ENCODE results near the gene NUAK2.
A peak's percentile ranks its signal among the peaks of the same experiment; 100 is the strongest.
"Not testable (repeated sequence)": the region's sequence is repeated elsewhere in the genome, so short reads cannot be mapped to it uniquely, and the experiment has no call there.

NUAK2 gene

GRCh38 chr1:205321162-205321958, at the start of gene NUAK2:
TSS of gene NUAK2 (minus strand) at chr1:205321745. CDS start at chr1:205321628, 117 bp downstream.
- DNase-seq: peak; percentile 96

DNA sequence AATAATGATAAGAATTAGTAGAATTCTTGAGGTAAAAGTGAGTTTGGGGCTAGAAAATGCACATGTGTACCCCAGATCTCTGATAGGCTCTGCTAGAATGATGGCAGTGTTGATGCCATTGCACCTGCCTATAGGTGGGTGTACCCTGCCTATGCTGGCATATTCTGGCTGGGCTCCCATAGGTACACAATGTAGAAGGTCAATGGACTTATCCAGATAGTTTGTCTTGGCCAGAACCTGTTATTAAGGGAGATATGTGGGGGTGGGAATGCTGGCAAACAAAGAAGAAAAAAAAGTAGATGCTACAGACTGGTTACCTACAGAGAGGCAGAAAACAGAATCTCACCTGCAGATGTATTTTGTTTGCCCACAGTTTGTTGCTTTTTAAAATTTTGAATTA, 49.2 kb upstream of the NUAK2 start:
- DNase-seq: peak; percentile 32

DNA sequence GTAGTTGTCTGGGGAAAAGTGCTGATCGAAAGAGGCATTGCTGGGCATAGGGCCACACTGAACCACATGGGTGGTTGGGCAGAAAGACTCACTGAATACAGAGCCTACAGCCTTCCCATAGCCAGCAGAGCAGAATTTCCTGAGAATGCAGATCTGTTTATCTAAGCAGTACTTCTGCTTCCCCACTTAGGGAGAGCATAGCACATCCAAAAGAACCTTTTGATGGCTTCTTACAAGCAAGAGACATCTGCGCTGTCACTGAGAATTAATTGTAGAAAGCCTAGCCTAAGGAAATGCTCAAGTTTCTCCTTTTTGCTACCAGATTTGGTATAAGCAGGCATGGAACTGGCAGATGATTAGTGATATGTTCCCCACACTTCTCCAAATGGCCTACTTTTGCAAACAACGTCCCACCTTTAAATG, 48.2 kb upstream of the NUAK2 start:
- peak; percentile 22 for DNase-seq

- no peak for DNase-seq
Measured at GRCh38 chr1:205368478-205368877, 46.9 kb upstream of the NUAK2 start.

- DNase-seq: peak; percentile 70
Measured at GRCh38 chr1:205365945-205366463, 44.5 kb upstream of the NUAK2 start.

DNA sequence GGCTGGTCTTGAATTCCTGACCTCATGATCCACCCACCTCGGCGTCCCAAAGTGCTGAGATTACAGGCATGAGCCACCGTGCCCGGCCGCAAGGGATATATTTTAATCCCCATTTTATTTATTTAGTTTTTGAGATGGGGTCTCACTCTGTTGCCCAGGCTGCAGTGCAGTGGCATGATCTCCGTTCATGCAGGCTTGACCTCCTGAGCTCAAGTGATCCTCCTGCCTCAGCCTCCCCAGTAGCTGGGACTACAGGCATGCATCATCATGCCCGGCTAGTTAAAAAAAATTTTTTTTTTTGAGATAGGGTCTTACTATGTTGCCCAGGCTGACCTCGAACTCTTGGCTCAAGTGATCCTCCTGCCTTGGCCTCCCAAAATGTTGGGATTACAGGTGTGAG, 43.5 kb upstream of the NUAK2 start:
- not testable (repeated sequence) for DNase-seq

GRCh38 chr1:205360891-205361290, 39.3 kb upstream of the NUAK2 start:
- DNase-seq: no peak

- peak; percentile 85 for DNase-seq
Measured at GRCh38 chr1:205359771-205360565, 38.4 kb upstream of the NUAK2 start.

DNA sequence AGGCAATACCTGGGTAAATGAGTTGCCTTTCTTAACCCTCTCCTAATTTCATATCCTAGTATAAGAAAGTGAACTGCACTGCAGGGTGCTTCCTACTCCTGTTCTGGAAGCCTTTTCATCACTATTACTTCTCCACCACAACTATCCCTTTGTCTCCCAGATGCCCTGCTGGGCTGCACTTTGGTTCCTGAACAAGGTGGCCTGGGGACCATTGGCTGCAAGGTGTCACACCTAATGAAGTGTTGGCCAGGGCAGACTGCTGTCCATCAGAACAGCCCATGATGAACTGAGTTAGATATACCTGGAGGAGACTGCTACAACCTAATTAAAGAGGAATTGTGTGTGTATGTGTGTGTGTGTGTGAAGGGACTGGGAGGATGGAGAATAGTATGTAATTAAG, 37.0 kb upstream of the NUAK2 start:
- DNase-seq: no peak

DNA sequence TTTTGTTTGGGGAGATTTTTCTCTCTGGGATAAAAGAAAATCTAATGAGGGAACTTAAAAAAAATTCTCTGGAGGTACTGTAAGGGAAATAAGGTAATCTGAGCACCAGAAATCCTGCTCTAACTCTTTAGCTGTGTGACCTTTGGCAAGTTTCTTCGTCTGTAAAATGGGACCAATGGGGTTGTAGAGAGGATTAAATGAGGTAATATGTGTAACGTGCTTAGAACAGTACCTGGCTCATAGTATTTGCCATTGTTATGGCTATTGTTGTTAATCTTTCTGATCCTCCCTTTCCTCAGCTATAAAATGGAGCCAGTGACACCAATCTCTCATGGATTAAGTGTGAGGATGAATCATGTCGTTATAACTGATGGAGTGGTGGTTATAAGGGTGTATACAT, 36.0 kb upstream of the NUAK2 start:
- DNase-seq: no peak

GRCh38 chr1:205356440-205357139, 35.0 kb upstream of the NUAK2 start, which contains the start of gene KLHDC8A:
TSS of gene KLHDC8A (minus strand) at chr1:205356922. CDS start at chr1:205343604, 13,318 bp downstream.
- DNase-seq: no peak

- peak; percentile 77 for DNase-seq
Measured at GRCh38 chr1:205355075-205355453, 33.5 kb upstream of the NUAK2 start.

DNA sequence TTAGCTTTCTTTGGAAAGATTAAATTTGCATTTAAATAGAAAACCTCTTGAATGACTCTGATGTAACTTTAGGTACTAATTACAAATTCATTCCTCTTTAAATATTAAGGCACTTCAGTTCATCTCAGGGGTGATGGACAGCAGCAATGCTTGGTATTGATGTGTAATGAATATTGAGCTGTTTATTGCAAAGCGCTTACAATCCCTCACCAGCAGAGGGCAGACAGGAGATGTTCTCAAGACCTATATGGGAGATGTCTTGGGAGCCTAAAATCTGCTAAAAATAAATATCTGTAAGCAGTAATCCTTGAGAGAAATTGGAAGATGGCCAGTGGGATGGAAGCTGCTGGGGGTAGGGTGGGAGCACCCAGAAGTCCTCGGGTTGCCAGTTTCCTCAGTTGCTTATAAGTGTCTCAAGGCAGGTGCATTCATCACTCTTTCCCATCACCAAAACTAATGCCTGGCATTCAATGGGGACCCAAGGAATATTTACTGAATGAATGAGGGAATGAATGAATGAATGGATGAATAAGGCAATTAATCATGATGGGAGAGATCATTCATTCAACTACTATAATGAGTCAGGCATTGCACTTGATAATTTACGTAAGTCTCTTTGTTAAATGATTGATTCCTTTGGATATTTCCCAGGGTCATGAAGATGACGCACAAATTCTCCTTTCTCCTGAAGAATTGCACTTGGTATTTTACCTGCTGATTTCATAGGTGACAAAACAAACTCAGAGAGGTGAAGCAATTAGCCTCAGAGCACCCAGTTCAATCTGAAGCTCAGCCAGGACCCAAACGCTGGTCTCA, 32.9 kb upstream of the NUAK2 start:
- DNase-seq: no peak

DNA sequence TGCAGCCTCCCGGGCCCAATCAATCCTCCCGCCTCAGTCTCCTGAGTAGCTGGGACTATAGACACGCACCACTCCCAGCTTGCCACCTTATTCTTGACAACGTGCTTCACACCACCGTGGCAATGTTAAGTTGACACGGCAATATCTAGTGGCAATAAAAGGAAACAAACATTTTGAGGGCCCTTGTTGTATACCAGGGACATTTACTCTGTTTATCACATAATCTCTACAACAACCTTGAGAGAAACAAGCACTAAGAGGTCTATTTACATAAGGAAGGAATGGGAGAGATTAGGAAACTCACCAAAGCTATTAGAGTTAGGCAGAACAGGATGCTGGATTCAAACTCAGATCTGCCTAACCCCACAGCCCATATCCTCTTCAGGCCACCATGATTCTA, 32.1 kb upstream of the NUAK2 start:
- peak; percentile 44 for DNase-seq

- no peak for DNase-seq
Measured at GRCh38 chr1:205353191-205353590, 31.6 kb upstream of the NUAK2 start.

DNA sequence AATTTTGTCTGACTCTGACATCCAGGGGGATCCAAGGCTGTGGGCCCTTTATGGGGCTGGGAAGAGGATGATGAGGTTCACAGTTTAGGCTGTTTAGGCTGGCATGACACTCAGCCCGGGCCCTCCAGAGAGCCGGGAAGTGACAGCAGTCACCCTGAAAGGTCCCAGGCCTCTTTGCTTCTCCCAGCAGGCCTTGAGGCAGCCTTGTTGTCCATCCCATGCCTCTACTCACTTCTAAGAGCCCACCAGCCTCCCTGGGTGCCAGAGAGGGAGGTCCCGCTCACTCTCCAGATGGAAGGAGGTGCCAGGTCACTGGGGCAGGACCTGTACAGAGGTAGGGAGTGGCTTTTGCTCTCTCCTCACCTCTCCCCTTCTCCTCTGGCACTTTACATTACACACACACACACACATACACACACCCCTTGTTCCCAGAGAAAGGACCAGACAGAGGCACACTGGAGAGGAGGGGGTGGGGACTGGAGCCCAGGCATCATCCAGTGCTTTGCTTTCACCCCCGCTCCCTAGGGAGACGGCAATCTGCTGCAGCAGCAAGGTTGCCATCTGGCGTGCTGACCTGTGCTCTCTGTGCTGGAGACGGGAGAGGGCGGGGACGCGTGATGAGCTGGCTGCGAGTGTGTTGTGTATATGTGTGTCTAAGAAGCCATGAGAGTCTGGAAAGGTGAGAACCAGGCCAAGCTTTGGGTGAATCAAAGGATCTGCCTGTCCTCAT, 30.6 kb upstream of the NUAK2 start:
- peak; percentile 96 for DNase-seq

GRCh38 chr1:205350691-205351141, 29.2 kb upstream of the NUAK2 start:
- DNase-seq: no peak

- no peak for DNase-seq
Measured at GRCh38 chr1:205350124-205350523, 28.6 kb upstream of the NUAK2 start.

DNA sequence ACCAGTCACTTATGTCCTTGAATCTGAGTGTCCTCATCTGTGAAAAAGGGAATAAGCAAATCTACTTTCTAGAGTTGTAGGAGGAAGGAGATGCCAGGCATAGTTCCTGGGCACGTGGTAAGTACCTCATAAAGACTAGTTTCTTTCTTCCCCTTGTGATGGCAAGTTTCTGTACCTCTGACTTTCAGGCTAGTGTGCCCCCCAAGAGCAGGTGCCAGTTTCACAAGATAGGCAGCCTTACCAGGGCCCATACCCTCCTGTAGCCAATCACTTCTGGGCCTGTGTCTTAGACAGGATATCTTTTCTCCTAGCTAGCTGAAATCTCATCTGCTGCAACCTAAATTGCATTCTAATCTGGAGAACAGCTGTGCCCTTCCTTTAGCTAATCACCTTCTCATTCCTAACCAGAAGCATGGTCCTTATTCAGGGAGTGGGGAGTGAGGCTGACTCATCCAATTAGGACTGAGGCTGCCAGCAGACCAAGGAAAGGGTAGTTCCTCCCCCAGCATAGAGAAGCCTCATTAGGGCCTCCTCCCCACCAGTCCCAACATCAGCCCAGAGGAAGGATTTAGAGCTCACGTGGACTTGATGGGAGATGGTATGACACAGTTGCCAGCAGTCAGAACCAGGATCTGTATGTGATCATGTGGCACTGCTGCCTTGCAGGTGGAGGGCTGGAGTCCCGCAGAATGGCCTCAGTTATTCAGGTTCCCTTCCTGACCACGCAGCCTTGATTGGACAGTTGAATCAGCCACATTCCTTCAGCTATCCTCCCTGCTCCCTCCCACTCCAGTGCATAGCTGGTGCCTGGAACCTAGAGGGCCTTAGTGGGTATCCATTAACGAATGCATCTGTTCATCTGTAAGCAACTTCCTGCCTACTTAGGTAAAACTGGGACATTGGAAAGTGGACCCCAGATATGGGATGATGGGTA, 27.3 kb upstream of the NUAK2 start:
- no peak for DNase-seq

DNA sequence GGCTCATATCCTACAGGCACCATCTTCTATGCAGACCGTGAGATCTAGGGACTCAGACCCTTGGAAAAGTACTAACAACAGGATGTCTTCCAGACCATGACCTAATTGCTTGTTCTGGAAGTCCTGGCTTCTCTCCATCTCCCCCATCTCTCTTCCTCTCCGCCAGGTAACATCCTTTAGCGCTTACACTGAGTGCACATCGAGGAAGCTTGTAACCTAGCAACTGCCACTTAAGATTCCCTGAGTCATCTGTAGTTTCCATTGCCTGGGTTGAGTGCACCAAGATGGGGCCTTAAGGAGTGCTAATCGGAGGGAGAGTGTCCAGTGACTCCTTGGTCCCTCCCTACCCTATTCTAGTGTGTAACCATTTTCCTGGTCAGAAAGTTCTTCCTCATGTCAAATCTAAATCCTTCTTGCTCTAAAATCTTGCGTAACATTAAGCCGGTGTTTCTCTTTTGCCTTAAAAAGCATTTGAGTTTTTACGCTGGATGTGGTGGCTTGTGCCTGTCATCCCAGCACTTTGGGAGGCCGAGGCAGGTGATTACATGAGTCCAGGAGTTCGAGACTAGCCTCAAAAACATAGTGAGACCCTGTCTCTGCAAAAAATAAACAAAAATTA, 25.5 kb upstream of the NUAK2 start:
- DNase-seq: peak; percentile 68
